Measurements from ENCODE around the gene RDX. TPM values are rescaled to one million over a fixed set of nuclear protein-coding genes. Genes with fewer than 3 reads are reported as not detected.

The RDX gene
- total and polyA plus RNA-seq, 2 of the 13 experiments (the other 11 are each of a cell fraction or from before 2014, with no cell fraction given) = 20.7 to 63.1 TPM

GRCh38 chr11:110296226-110297075 is at the start of gene RDX (continued):
- TF ChIP-seq RXRA (CRISPR knock-in tag; IDR thresholded peaks at IDR 0.05) (no peak; the same call in 1 of the 2 replicates), TMF1 (CRISPR knock-in tag; IDR thresholded peaks at IDR 0.05; ENCODE audit: low read depth) (no peak), MXD3 (CRISPR knock-in tag; IDR thresholded peaks at IDR 0.05) (no peak), ZNF773 (CRISPR knock-in tag; IDR thresholded peaks at IDR 0.05; ENCODE audit: borderline replicate concordance) (no peak), HDAC2 (CRISPR knock-in tag; IDR thresholded peaks at IDR 0.05) (0 out of 2 replicates have a peak, but pooled peaks have one; percentile 9), MLLT10 (CRISPR knock-in tag; IDR thresholded peaks at IDR 0.05) (no peak), AKNA (CRISPR knock-in tag; IDR thresholded peaks at IDR 0.05; ENCODE audit: borderline replicate concordance) (no peak), AKAP8 (CRISPR knock-in tag; IDR thresholded peaks at IDR 0.05) (no peak), ARID4A (CRISPR knock-in tag; IDR thresholded peaks at IDR 0.05; ENCODE audit: borderline replicate concordance) (peak; percentile 59; the same call in 1 of the 2 replicates), HIC2 (CRISPR knock-in tag; IDR thresholded peaks at IDR 0.05; ENCODE audit: low read depth) (peak; percentile 50; the same call in 1 of the 2 replicates), PRDM4 (CRISPR knock-in tag; IDR thresholded peaks at IDR 0.05; ENCODE audit: borderline replicate concordance) (no peak), ARNT2 (CRISPR knock-in tag; IDR thresholded peaks at IDR 0.05; ENCODE audit: low read depth) (peak; percentile 87), SALL1 (CRISPR knock-in tag; IDR thresholded peaks at IDR 0.05) (peak; percentile 68), ISX (CRISPR knock-in tag; conservative IDR thresholded peaks at IDR 0.05) (no peak)

Measured in HepG2 (cell line).